Measurements from ENCODE around the gene PLOD2. TPM values are rescaled to one million over a fixed set of nuclear protein-coding genes. Genes with fewer than 3 reads are reported as not detected.
A peak's percentile ranks its signal among the peaks of the same experiment; 100 is the strongest.

Gene PLOD2
- total and polyA plus RNA-seq, 2 of the 4 experiments (the other 2 are of a cell fraction): 84.0 to 117 TPM

DNA sequence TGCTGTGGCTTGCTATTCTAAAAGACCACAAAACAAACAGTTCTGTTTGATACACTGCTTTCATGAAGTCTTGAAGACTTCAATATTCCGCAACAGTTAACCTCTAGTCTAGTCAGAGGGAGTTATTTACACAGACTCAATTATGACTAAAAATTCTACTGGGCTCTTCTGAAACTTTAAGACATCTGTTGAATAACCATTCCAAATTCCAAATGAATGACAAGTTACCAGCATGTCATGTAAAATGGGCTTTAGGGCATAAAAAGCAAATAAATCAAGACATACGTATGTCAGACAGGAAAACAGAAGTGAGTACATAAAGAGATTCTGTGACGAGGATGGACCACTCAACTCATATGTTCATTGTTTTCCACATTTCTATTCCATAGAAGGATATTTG lies 93.9 kb downstream of the PLOD2 start:
- CTCF ChIA-PET: no interaction called here
- BruUV-seq (replicated peaks): no TSS peak
- dilution Hi-C loops (cut with HindIII; ENCODE audit: low sequenced_read_pairs, unreplicated experiment): no loop called here
- peaks cover 5% of the 10 kb centered on the region; the same call in 1 of the 2 replicates for H3K36me3 ChIP-seq (ENCODE audit: control insufficient read depth, insufficient read depth, low read length)
- TF ChIP-seq SMC3 (IDR thresholded peaks at IDR 0.05; ENCODE audit: low read depth, low read length) (no peak), CHD1 (IDR thresholded peaks at IDR 0.05; ENCODE audit: low read depth, low read length) (no peak), MAFK (IDR thresholded peaks at IDR 0.05; ENCODE audit: low read depth, low read length) (no peak), MXI1 (IDR thresholded peaks at IDR 0.05; ENCODE audit: borderline replicate concordance, low read depth, low read length) (no peak), CEBPB (IDR thresholded peaks at IDR 0.05; ENCODE audit: low read depth, low read length) (peak; percentile 86), FOS (IDR thresholded peaks at IDR 0.05; ENCODE audit: low read depth, low read length) (peak; percentile 69), BHLHE40 (IDR thresholded peaks at IDR 0.05; ENCODE audit: low read depth, low read length) (no peak)
- intact Hi-C loops (cut with micrococcal nuclease): loop anchor here (10.0 kb wide), 1 partner anchor 292 kb away; no protein-coding TSS in a partner anchor
- no peak overlapping the region for H4K91ac ChIP-seq (ENCODE audit: insufficient read depth, low read depth, low read length)
- no peak overlapping the region for H4K5ac ChIP-seq (ENCODE audit: low read depth, low read length)
- no peak overlapping the region for H3K14ac ChIP-seq (replicated peaks; ENCODE audit: low read depth, low read length)
- no peaks in the 10 kb centered on the region for H3K27me3 ChIP-seq (ENCODE audit: control insufficient read depth, insufficient read depth, low read length)
- no peak overlapping the region for H3K4me3 ChIP-seq (ENCODE audit: insufficient read depth, low read depth, low read length)
- no peak overlapping the region for H2BK15ac ChIP-seq (ENCODE audit: low read depth, low read length)
- no peaks in the 10 kb centered on the region for H3K9me3 ChIP-seq (ENCODE audit: control insufficient read depth, insufficient read depth, low read length)
- H2BK120ac ChIP-seq (ENCODE audit: low read depth, low read length): no peak overlapping the region
- H3K79me1 ChIP-seq (ENCODE audit: low read depth in 1 of 2, low read length in 2 of 2): peaks cover 2 to 4% of the 10 kb centered on the region in 2 experiments; a peak in 1 of 4 replicates
- POLR2A ChIA-PET (ENCODE audit: unreplicated experiment): no interaction called here
- H4K20me1 ChIP-seq (ENCODE audit: insufficient read depth, low read length): no peaks in the 10 kb centered on the region; the same call in 1 of the 2 replicates
- H3K56ac ChIP-seq (ENCODE audit: extremely low read depth, insufficient read depth, low read length): no peak overlapping the region
- H3K4me2 ChIP-seq (ENCODE audit: low read depth, low read length): peak overlapping the region; percentile 75; the same call in 1 of the 2 replicates
- WGBS, 2 experiments (ENCODE audit: extremely low coverage in 2 of 2, insufficient read length in 1 of 2): no CpG with 5 or more reads among the region's 3 CpGs
- no peak overlapping the region for H2AK9ac ChIP-seq (replicated peaks; ENCODE audit: low read depth, low read length, poor library complexity)
- no peak overlapping the region for H2BK20ac ChIP-seq (ENCODE audit: low read depth, low read length)
- H2AFZ ChIP-seq (replicated peaks; ENCODE audit: low read length, poor library complexity): no peak overlapping the region
- no peak overlapping the region for H2AK5ac ChIP-seq (ENCODE audit: low read depth, low read length)
- ATAC-seq (ENCODE audit: low read depth) (peak; percentile 81), DNase-seq (peak; percentile 90)
- H3K9ac ChIP-seq (ENCODE audit: low read depth, low read length): no peak overlapping the region
- no peaks in the 10 kb centered on the region for H3K4me1 ChIP-seq (ENCODE audit: control insufficient read depth, insufficient read depth, low read length)
- H3K27ac ChIP-seq (ENCODE audit: insufficient read depth, low read length): no peak overlapping the region
- no peak overlapping the region for H3K18ac ChIP-seq (ENCODE audit: low read depth, low read length)
- no peaks in the 10 kb centered on the region for H3K9me1 ChIP-seq (ENCODE audit: insufficient read depth, low read length)
- peak overlapping the region; percentile 32 for H2BK5ac ChIP-seq (ENCODE audit: low read depth, low read length, poor library complexity, severe bottlenecking)
- H4K8ac ChIP-seq (ENCODE audit: low read depth in 2 of 2, low read length in 2 of 2): no peak overlapping the region
- no peak overlapping the region for H3K23ac ChIP-seq (ENCODE audit: low read depth, low read length)
- in situ Hi-C loops (cut with MboI; ENCODE audit: low sequenced_read_pairs): loop anchor here (5.0 to 10.0 kb wide), 2 partner anchors 95 to 508 kb away; partner anchors contain the start of gene PLOD2
- no peak overlapping the region for H3K4ac ChIP-seq (ENCODE audit: low read depth, low read length)

Measured in IMR-90 (cell line).